ENCODE results near the gene RAB31.

GRCh38 chr18:9866627-9867026 is 158.5 kb downstream of the RAB31 start:
- TF ChIP-seq CTCF (IDR thresholded peaks at IDR 0.05) (no peak), POLR2A (IDR thresholded peaks at IDR 0.05) (no peak), EP300 (IDR thresholded peaks at IDR 0.05) (no peak)

Measured in upper lobe of left lung (tissue), 4 donors.